K562 (cell line): ENCODE measurements around the gene MDP1. TPM values are rescaled to one million over a fixed set of nuclear protein-coding genes. Genes with fewer than 3 reads are reported as not detected.

Experiments used
- JUND ChIP-seq, 2 experiments: IDR thresholded peaks; 2 replicates in 1 of 2; 3 replicates in 1 of 2; pipeline ENCODE4 v1.6.1; 2011; ENCODE audit warnings: borderline replicate concordance in 2 of 2, low read depth in 2 of 2, low read length in 2 of 2, improper control_type of control experiment in 1 of 2, missing biosample characterization in 1 of 2, missing genetic modification characterization in 1 of 2, missing genetic modification reagents in 1 of 2
- NUFIP1 ChIP-seq: fragments of 450-650 bp; IDR thresholded peaks from 2 replicates; pipeline ENCODE4 v1.6.1; 2018; ENCODE audit not compliant: partially characterized antibody
- ZNF408 ChIP-seq: fragments of 250-450 bp; sonication (Bioruptor Pico); IDR thresholded peaks from 2 replicates; pipeline ENCODE4 v1.4.0; 2020; ENCODE audit warnings: low read depth, mild to moderate bottlenecking, moderate library complexity
- ZNF778 ChIP-seq: fragments of 450-650 bp; formaldehyde crosslinking; IDR thresholded peaks from 2 replicates; pipeline ENCODE4 v1.4.0; 2020; ENCODE audit warnings: mild to moderate bottlenecking, moderate library complexity
- polyA plus RNA-seq, 8 experiments: library from polyadenylated mRNA; depleted of rRNA in 4 of 8; stranded (reverse) in 5 of 8; unstranded in 3 of 8; fragments of >200 nt; fragmentation: Nextera tagmentation in 2 of 8; fragmentation: Illumina TruSeq in 1 of 8; extraction: Ambion mirVana in 2 of 8; extraction: Trizol in 1 of 8; gene quantifications; 2 replicates each; pipeline versions ENCODE4 v1.2.1 to v1.2.3, GENCODE V29; 2011 to 2014; ENCODE audit warnings: inconsistent platforms in 1 of 8, missing spikeins in 1 of 8
- total RNA-seq, 7 experiments: library from RNA; depleted of rRNA in 6 of 7; stranded (reverse); fragments of >200 nt in 6 of 7; fragmentation: Illumina TruSeq in 2 of 7; extraction: Trizol in 2 of 7; gene quantifications; 2 replicates each; pipeline versions ENCODE4 v1.2.1 to v1.2.3, GENCODE V29; 2011 to 2021; ENCODE audit warnings: low replicate concordance in 1 of 7
- TF ChIP-seq, protein P1 (sequence below): fragments of 200-600 bp; sonication (generic); IDR thresholded peaks from one replicate; pipeline ENCODE4 v1.6.1; 2012; ENCODE audit warnings: mild to moderate bottlenecking, low read depth, low read length, inconsistent platforms
- TF ChIP-seq, protein P2 (sequence below): fragments of 250-450 bp; sonication (Bioruptor Pico); IDR thresholded peaks from 2 replicates; pipeline ENCODE4 v1.5.0; 2021; ENCODE audit warnings: mild to moderate bottlenecking, borderline replicate concordance
- TF ChIP-seq, protein P3 (sequence below): fragments of 450-650 bp; IDR thresholded peaks from 2 replicates; pipeline ENCODE4 v1.6.1; 2018; ENCODE audit not compliant: partially characterized antibody

MDP1 gene
- total and polyA plus RNA-seq, 9 of the 15 experiments (the other 6 are each of a cell fraction or from before 2014, with no cell fraction given): 2.7 to 29.6 (median 11.0) TPM

DNA sequence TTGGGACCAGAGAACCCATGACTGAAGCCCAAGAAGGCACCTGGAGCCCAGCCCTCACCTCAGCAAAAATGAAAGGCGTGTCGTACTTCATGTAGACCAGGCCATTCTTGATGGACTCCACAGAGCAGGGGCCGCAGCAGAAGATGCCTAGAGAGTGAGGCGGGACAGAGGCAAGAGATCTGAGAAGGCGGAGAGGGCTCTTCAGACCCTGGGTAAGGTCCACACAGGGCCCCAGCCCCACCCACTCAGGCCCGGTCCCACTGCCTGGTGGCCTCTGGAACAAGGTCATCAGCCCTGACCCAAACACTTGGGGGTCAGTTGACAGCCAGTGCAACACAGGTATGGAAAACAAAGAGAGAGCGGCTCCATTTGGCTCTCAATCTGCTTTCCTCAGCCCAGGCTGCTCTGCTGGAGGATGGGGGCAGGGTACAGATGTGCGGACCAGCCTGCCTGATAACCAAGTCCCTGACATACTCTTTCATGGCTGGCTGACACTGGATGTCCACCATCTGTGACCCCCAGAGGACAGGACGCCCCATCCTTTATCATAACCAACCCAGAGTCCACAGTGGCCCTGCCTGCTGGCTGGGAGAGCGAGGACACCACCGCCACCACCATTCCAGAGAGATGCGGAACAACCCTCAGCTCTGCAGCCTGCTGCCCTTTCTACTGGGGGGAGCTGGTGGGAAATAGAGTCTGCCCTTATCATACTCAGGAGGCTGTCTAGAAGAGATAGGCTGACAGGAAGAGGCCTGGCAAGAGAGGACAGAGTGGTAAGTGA lies 40.3 kb upstream of the MDP1 start (continued):
- TF ChIP-seq, protein P1, sequence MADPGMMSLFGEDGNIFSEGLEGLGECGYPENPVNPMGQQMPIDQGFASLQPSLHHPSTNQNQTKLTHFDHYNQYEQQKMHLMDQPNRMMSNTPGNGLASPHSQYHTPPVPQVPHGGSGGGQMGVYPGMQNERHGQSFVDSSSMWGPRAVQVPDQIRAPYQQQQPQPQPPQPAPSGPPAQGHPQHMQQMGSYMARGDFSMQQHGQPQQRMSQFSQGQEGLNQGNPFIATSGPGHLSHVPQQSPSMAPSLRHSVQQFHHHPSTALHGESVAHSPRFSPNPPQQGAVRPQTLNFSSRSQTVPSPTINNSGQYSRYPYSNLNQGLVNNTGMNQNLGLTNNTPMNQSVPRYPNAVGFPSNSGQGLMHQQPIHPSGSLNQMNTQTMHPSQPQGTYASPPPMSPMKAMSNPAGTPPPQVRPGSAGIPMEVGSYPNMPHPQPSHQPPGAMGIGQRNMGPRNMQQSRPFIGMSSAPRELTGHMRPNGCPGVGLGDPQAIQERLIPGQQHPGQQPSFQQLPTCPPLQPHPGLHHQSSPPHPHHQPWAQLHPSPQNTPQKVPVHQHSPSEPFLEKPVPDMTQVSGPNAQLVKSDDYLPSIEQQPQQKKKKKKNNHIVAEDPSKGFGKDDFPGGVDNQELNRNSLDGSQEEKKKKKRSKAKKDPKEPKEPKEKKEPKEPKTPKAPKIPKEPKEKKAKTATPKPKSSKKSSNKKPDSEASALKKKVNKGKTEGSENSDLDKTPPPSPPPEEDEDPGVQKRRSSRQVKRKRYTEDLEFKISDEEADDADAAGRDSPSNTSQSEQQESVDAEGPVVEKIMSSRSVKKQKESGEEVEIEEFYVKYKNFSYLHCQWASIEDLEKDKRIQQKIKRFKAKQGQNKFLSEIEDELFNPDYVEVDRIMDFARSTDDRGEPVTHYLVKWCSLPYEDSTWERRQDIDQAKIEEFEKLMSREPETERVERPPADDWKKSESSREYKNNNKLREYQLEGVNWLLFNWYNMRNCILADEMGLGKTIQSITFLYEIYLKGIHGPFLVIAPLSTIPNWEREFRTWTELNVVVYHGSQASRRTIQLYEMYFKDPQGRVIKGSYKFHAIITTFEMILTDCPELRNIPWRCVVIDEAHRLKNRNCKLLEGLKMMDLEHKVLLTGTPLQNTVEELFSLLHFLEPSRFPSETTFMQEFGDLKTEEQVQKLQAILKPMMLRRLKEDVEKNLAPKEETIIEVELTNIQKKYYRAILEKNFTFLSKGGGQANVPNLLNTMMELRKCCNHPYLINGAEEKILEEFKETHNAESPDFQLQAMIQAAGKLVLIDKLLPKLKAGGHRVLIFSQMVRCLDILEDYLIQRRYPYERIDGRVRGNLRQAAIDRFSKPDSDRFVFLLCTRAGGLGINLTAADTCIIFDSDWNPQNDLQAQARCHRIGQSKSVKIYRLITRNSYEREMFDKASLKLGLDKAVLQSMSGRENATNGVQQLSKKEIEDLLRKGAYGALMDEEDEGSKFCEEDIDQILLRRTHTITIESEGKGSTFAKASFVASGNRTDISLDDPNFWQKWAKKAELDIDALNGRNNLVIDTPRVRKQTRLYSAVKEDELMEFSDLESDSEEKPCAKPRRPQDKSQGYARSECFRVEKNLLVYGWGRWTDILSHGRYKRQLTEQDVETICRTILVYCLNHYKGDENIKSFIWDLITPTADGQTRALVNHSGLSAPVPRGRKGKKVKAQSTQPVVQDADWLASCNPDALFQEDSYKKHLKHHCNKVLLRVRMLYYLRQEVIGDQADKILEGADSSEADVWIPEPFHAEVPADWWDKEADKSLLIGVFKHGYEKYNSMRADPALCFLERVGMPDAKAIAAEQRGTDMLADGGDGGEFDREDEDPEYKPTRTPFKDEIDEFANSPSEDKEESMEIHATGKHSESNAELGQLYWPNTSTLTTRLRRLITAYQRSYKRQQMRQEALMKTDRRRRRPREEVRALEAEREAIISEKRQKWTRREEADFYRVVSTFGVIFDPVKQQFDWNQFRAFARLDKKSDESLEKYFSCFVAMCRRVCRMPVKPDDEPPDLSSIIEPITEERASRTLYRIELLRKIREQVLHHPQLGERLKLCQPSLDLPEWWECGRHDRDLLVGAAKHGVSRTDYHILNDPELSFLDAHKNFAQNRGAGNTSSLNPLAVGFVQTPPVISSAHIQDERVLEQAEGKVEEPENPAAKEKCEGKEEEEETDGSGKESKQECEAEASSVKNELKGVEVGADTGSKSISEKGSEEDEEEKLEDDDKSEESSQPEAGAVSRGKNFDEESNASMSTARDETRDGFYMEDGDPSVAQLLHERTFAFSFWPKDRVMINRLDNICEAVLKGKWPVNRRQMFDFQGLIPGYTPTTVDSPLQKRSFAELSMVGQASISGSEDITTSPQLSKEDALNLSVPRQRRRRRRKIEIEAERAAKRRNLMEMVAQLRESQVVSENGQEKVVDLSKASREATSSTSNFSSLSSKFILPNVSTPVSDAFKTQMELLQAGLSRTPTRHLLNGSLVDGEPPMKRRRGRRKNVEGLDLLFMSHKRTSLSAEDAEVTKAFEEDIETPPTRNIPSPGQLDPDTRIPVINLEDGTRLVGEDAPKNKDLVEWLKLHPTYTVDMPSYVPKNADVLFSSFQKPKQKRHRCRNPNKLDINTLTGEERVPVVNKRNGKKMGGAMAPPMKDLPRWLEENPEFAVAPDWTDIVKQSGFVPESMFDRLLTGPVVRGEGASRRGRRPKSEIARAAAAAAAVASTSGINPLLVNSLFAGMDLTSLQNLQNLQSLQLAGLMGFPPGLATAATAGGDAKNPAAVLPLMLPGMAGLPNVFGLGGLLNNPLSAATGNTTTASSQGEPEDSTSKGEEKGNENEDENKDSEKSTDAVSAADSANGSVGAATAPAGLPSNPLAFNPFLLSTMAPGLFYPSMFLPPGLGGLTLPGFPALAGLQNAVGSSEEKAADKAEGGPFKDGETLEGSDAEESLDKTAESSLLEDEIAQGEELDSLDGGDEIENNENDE: no peak
- TF ChIP-seq NUFIP1: no peak
- no peak for TF ChIP-seq ZNF408 (CRISPR knock-in tag)
- TF ChIP-seq JUND (IDR thresholded peaks at IDR 0.05; ENCODE audit: borderline replicate concordance, low read depth, low read length): no peak
- TF ChIP-seq JUND (tag; IDR thresholded peaks at IDR 0.05; ENCODE audit: borderline replicate concordance, low read depth, low read length): no peak
- no peak for TF ChIP-seq ZNF778 (CRISPR knock-in tag)
- TF ChIP-seq, protein P2, sequence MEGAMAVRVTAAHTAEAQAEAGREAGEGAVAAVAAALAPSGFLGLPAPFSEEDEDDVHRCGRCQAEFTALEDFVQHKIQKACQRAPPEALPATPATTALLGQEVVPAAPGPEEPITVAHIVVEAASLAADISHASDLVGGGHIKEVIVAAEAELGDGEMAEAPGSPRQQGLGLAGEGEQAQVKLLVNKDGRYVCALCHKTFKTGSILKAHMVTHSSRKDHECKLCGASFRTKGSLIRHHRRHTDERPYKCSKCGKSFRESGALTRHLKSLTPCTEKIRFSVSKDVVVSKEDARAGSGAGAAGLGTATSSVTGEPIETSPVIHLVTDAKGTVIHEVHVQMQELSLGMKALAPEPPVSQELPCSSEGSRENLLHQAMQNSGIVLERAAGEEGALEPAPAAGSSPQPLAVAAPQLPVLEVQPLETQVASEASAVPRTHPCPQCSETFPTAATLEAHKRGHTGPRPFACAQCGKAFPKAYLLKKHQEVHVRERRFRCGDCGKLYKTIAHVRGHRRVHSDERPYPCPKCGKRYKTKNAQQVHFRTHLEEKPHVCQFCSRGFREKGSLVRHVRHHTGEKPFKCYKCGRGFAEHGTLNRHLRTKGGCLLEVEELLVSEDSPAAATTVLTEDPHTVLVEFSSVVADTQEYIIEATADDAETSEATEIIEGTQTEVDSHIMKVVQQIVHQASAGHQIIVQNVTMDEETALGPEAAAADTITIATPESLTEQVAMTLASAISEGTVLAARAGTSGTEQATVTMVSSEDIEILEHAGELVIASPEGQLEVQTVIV (CRISPR knock-in tag): no peak
- TF ChIP-seq, protein P3, sequence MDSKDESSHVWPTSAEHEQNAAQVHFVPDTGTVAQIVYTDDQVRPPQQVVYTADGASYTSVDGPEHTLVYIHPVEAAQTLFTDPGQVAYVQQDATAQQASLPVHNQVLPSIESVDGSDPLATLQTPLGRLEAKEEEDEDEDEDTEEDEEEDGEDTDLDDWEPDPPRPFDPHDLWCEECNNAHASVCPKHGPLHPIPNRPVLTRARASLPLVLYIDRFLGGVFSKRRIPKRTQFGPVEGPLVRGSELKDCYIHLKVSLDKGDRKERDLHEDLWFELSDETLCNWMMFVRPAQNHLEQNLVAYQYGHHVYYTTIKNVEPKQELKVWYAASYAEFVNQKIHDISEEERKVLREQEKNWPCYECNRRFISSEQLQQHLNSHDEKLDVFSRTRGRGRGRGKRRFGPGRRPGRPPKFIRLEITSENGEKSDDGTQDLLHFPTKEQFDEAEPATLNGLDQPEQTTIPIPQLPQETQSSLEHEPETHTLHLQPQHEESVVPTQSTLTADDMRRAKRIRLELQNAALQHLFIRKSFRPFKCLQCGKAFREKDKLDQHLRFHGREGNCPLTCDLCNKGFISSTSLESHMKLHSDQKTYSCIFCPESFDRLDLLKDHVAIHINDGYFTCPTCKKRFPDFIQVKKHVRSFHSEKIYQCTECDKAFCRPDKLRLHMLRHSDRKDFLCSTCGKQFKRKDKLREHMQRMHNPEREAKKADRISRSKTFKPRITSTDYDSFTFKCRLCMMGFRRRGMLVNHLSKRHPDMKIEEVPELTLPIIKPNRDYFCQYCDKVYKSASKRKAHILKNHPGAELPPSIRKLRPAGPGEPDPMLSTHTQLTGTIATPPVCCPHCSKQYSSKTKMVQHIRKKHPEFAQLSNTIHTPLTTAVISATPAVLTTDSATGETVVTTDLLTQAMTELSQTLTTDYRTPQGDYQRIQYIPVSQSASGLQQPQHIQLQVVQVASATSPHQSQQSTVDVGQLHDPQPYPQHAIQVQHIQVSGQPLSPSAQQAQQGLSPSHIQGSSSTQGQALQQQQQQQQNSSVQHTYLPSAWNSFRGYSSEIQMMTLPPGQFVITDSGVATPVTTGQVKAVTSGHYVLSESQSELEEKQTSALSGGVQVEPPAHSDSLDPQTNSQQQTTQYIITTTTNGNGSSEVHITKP: no peak
